ENCODE results near the gene SCUBE3. TPM values are rescaled to one million over a fixed set of nuclear protein-coding genes. Genes with fewer than 3 reads are reported as not detected.
A peak's percentile ranks its signal among the peaks of the same experiment; 100 is the strongest.

Gene SCUBE3
- total and polyA plus RNA-seq, 2 of the 4 experiments (the other 2 are of a cell fraction), result 19.9 to 45.5 TPM

DNA sequence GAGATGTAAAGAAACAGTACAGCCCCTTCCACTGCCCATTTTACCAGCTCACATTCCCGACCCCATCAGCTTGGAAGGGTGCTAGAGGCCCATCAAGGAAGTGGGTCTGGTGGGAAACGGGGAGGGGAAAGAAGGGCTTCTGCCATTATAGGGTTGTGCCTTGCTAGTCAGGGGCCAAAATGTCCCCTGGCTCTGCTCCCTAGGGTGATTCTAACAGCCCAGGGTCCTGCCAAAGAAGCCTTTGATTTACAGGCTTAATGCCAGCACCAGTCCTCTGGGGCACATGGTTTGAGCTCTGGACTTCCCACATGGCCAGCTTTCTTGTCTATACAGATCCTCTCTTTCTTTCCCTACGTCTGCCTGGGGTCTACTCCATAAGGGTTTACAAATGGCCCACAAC, 35.2 kb downstream of the SCUBE3 start:
- Histone ChIP-seq H4K5ac (ENCODE audit: low read depth, low read length) (no peak overlapping the region), H4K20me1 (ENCODE audit: insufficient read depth, low read length) (no peaks in the 10 kb centered on the region; the same call in 1 of the 2 replicates), H3K18ac (ENCODE audit: low read depth, low read length) (no peak overlapping the region), H2AFZ (replicated peaks; ENCODE audit: low read length, poor library complexity) (no peak overlapping the region), H2AK9ac (replicated peaks; ENCODE audit: low read depth, low read length, poor library complexity) (no peak overlapping the region), H3K56ac (ENCODE audit: extremely low read depth, insufficient read depth, low read length) (no peak overlapping the region), H3K23ac (ENCODE audit: low read depth, low read length) (no peak overlapping the region), H3K27me3 (ENCODE audit: control insufficient read depth, insufficient read depth, low read length) (no peaks in the 10 kb centered on the region), H3K4me3 (ENCODE audit: insufficient read depth, low read depth, low read length) (no peak overlapping the region), H3K14ac (replicated peaks; ENCODE audit: low read depth, low read length) (no peak overlapping the region; the same call in 1 of the 2 replicates), H3K27ac (ENCODE audit: insufficient read depth, low read length) (no peak overlapping the region), H3K9ac (ENCODE audit: low read depth, low read length) (no peak overlapping the region), H3K4me2 (ENCODE audit: low read depth, low read length) (no peak overlapping the region), H2BK20ac (ENCODE audit: low read depth, low read length) (no peak overlapping the region), H3K9me1 (ENCODE audit: insufficient read depth, low read length) (peaks cover 18% of the 10 kb centered on the region), H2AK5ac (ENCODE audit: low read depth, low read length) (no peak overlapping the region), H4K8ac (ENCODE audit: low read depth in 2 of 2, low read length in 2 of 2) (no peak overlapping the region; a peak in 1 of 4 replicates), H3K79me1 (ENCODE audit: low read depth in 1 of 2, low read length in 2 of 2) (peaks cover 20 to 67% of the 10 kb centered on the region in 2 experiments; a peak in 3 of 4 replicates), H3K4ac (ENCODE audit: low read depth, low read length) (peak overlapping the region; percentile 60), H3K4me1 (ENCODE audit: control insufficient read depth, insufficient read depth, low read length) (peaks cover 2% of the 10 kb centered on the region; the same call in 1 of the 2 replicates), H2BK5ac (ENCODE audit: low read depth, low read length, poor library complexity, severe bottlenecking) (no peak overlapping the region), H4K91ac (ENCODE audit: insufficient read depth, low read depth, low read length) (no peak overlapping the region; the same call in 1 of the 2 replicates), H2BK120ac (ENCODE audit: low read depth, low read length) (no peak overlapping the region), H3K9me3 (ENCODE audit: control insufficient read depth, insufficient read depth, low read length) (no peaks in the 10 kb centered on the region), H2BK15ac (ENCODE audit: low read depth, low read length) (no peak overlapping the region; the same call in 2 of the 3 replicates), H3K36me3 (ENCODE audit: control insufficient read depth, insufficient read depth, low read length) (peaks cover 18% of the 10 kb centered on the region; the same call in 1 of the 2 replicates)
- POLR2A ChIA-PET (ENCODE audit: unreplicated experiment), result no interaction called here
- ATAC-seq (ENCODE audit: low read depth) (no peak), DNase-seq (no peak)
- 100% methylated on average over 1 of the region's 3 CpGs; no CpG with 5 or more reads in 1 of the 2 experiments for WGBS, 2 experiments (ENCODE audit: extremely low coverage in 2 of 2, insufficient read length in 1 of 2)
- in situ Hi-C loops (cut with MboI; ENCODE audit: low sequenced_read_pairs), result no loop called here
- intact Hi-C loops (cut with micrococcal nuclease), result no loop called here
- CTCF ChIA-PET, result interaction anchor here (1.1 kb wide), 1 partner anchor 10 kb away, joined by 4 read pairs; no protein-coding TSS in a partner anchor
- no peak for TF ChIP-seq FOS (IDR thresholded peaks at IDR 0.05; ENCODE audit: low read depth, low read length)
- no peak for TF ChIP-seq MAFK (IDR thresholded peaks at IDR 0.05; ENCODE audit: low read depth, low read length)
- TF ChIP-seq CEBPB (IDR thresholded peaks at IDR 0.05; ENCODE audit: low read depth, low read length), result no peak
- TF ChIP-seq, protein P1, sequence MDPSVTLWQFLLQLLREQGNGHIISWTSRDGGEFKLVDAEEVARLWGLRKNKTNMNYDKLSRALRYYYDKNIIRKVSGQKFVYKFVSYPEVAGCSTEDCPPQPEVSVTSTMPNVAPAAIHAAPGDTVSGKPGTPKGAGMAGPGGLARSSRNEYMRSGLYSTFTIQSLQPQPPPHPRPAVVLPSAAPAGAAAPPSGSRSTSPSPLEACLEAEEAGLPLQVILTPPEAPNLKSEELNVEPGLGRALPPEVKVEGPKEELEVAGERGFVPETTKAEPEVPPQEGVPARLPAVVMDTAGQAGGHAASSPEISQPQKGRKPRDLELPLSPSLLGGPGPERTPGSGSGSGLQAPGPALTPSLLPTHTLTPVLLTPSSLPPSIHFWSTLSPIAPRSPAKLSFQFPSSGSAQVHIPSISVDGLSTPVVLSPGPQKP (IDR thresholded peaks at IDR 0.05; ENCODE audit: borderline replicate concordance, low read depth, low read length), result no peak
- TF ChIP-seq SMC3 (IDR thresholded peaks at IDR 0.05; ENCODE audit: low read depth, low read length), result no peak
- TF ChIP-seq, protein P2, sequence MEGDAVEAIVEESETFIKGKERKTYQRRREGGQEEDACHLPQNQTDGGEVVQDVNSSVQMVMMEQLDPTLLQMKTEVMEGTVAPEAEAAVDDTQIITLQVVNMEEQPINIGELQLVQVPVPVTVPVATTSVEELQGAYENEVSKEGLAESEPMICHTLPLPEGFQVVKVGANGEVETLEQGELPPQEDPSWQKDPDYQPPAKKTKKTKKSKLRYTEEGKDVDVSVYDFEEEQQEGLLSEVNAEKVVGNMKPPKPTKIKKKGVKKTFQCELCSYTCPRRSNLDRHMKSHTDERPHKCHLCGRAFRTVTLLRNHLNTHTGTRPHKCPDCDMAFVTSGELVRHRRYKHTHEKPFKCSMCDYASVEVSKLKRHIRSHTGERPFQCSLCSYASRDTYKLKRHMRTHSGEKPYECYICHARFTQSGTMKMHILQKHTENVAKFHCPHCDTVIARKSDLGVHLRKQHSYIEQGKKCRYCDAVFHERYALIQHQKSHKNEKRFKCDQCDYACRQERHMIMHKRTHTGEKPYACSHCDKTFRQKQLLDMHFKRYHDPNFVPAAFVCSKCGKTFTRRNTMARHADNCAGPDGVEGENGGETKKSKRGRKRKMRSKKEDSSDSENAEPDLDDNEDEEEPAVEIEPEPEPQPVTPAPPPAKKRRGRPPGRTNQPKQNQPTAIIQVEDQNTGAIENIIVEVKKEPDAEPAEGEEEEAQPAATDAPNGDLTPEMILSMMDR (conservative IDR thresholded peaks at IDR 0.05; ENCODE audit: low read depth, low read length), result no peak
- TF ChIP-seq MAZ (IDR thresholded peaks at IDR 0.05; ENCODE audit: borderline replicate concordance, low read depth, low read length), result no peak
- TF ChIP-seq NFE2L2 (IDR thresholded peaks at IDR 0.05; ENCODE audit: low read depth, low read length), result no peak
- no peak for TF ChIP-seq POLR2A (IDR thresholded peaks at IDR 0.05; ENCODE audit: low read depth, low read length)
- TF ChIP-seq RAD21 (IDR thresholded peaks at IDR 0.05; ENCODE audit: low read length), result no peak
- no peak for TF ChIP-seq RCOR1 (IDR thresholded peaks at IDR 0.05; ENCODE audit: insufficient replicate concordance, low read length)
- TF ChIP-seq, protein P3, sequence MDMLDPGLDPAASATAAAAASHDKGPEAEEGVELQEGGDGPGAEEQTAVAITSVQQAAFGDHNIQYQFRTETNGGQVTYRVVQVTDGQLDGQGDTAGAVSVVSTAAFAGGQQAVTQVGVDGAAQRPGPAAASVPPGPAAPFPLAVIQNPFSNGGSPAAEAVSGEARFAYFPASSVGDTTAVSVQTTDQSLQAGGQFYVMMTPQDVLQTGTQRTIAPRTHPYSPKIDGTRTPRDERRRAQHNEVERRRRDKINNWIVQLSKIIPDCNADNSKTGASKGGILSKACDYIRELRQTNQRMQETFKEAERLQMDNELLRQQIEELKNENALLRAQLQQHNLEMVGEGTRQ (IDR thresholded peaks at IDR 0.05; ENCODE audit: low read depth, low read length), result no peak
- TF ChIP-seq RFX5 (IDR thresholded peaks at IDR 0.05; ENCODE audit: low read depth, low read length), result no peak
- TF ChIP-seq CHD1 (IDR thresholded peaks at IDR 0.05; ENCODE audit: low read depth, low read length), result no peak
- TF ChIP-seq MXI1 (IDR thresholded peaks at IDR 0.05; ENCODE audit: borderline replicate concordance, low read depth, low read length), result no peak
- TF ChIP-seq BHLHE40 (IDR thresholded peaks at IDR 0.05; ENCODE audit: low read depth, low read length), result no peak
- dilution Hi-C loops (cut with HindIII; ENCODE audit: low sequenced_read_pairs, unreplicated experiment), result no loop called here
- no TSS peak for BruUV-seq (replicated peaks)

All from IMR-90 (cell line).